Suprapubic skin (tissue), 4 donors: ENCODE results near the gene IZUMO2. TPM values are rescaled to one million over a fixed set of nuclear protein-coding genes. Genes with fewer than 3 reads are reported as not detected.

Source experiments
- DNase-seq, 2 donors: peaks; one replicate each; pipeline ENCODE4 v3.0.0-alpha.2; 2019; ENCODE audit warnings: low spot score in 2 of 2
- H3K27ac ChIP-seq: fragments of 200-600 bp; sonication (generic); one replicate; pipeline ENCODE4 v1.5.1; 2019
- H3K27me3 ChIP-seq: fragments of 200-600 bp; sonication (generic); one replicate; pipeline ENCODE4 v1.5.1; 2019
- H3K36me3 ChIP-seq: fragments of 200-600 bp; sonication (generic); one replicate; pipeline ENCODE4 v1.5.1; 2019
- H3K4me1 ChIP-seq: fragments of 200-600 bp; sonication (generic); one replicate; pipeline ENCODE4 v1.5.1; 2019
- H3K4me3 ChIP-seq: fragments of 200-600 bp; sonication (generic); one replicate; pipeline ENCODE4 v1.5.1; 2019; ENCODE audit warnings: mild to moderate bottlenecking
- H3K9me3 ChIP-seq: fragments of 200-600 bp; sonication (generic); one replicate; pipeline ENCODE4 v1.5.1; 2019
- CTCF ChIP-seq, 2 donors: fragments of 200-600 bp in 1 of 2; fragments of 450-650 bp in 1 of 2; sonication (generic) in 1 of 2; IDR thresholded peaks; one replicate each; pipeline ENCODE4 v1.5.1; 2016 to 2019; ENCODE audit warnings: antibody characterized with exemption in 2 of 2, mild to moderate bottlenecking in 1 of 2, moderate library complexity in 1 of 2
- EP300 ChIP-seq: sonication (generic); formaldehyde crosslinking; IDR thresholded peaks from one replicate; pipeline ENCODE4 v1.6.1; 2017; ENCODE audit warnings: antibody characterized with exemption
- POLR2A ChIP-seq, 2 donors: fragments of 450-650 bp; IDR thresholded peaks; one replicate each; pipeline ENCODE4 v1.6.1; 2017; ENCODE audit warnings: antibody characterized with exemption in 2 of 2, mild to moderate bottlenecking in 2 of 2, moderate library complexity in 2 of 2
- POLR2AphosphoS5 ChIP-seq, 3 donors: sonication (generic); formaldehyde crosslinking; IDR thresholded peaks; one replicate each; pipeline ENCODE4 v1.6.1; 2017; ENCODE audit warnings: antibody characterized with exemption in 3 of 3
- WGBS: methylation state at CpG from one replicate; pipeline ENCODE4 v1.1.5; 2018; 5-methylcytosine and 5-hydroxymethylcytosine counted together
- total RNA-seq, 4 donors: library from RNA; depleted of rRNA; stranded (reverse); fragments of >200 nt; gene quantifications; one replicate each; pipeline ENCODE4 v1.1.0, GENCODE V29; 2016

The IZUMO2 gene
- total RNA-seq, 4 donors from 2014 or later: not detected

- 83% methylated on average over 10 of the region's 10 CpGs for WGBS
- TF ChIP-seq EP300 (no peak), POLR2AphosphoS5 (IDR thresholded peaks at IDR 0.05) (no peak), POLR2A (IDR thresholded peaks at IDR 0.05) (no peak), CTCF (IDR thresholded peaks at IDR 0.05) (no peak)
- Histone ChIP-seq H3K27ac (no peak overlapping the region), H3K36me3 (no peaks in the 10 kb centered on the region), H3K9me3 (no peaks in the 10 kb centered on the region), H3K27me3 (peaks cover 12% of the 10 kb centered on the region), H3K4me1 (peaks cover 3% of the 10 kb centered on the region), H3K4me3 (no peak overlapping the region)
- DNase-seq: no peak
Observed at GRCh38 chr19:50175924-50176323, 12.8 kb upstream of the IZUMO2 start.

GRCh38 chr19:50174100-50174793 lies 11.2 kb upstream of the IZUMO2 start:
- WGBS: 51% methylated on average over 5 of the region's 5 CpGs

DNA sequence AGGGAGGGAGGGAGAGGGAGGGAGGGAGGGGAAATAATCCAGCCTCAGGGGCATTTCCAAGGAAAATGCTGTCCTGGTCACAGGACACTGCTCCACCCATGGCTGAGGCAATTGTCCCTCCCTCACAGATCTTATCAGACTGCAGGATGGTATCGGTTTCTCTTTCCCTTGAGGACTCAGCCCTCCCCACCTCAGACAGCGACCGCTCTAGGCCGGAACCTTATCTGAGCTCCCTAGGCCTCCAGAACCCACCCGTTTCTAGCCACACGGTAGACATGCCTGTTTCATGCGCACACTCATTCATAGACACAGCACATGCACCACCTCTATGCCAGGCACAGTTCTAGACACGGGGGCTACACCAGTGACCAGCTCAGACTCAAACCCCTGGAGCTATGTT lies 10.0 kb upstream of the IZUMO2 start:
- H3K27ac ChIP-seq: no peak overlapping the region

More at GRCh38 chr19:50174100-50174793, 11.2 kb upstream of the IZUMO2 start:
- DNase-seq: no peak
- no peaks in the 10 kb centered on the region for H3K27me3 ChIP-seq
- no peak for TF ChIP-seq EP300
- no peak for TF ChIP-seq POLR2AphosphoS5 (IDR thresholded peaks at IDR 0.05)
- no peak for TF ChIP-seq CTCF (IDR thresholded peaks at IDR 0.05)
- no peak for TF ChIP-seq POLR2A (IDR thresholded peaks at IDR 0.05)
- no peak overlapping the region for H3K27ac ChIP-seq
- H3K4me1 ChIP-seq: peaks cover 3% of the 10 kb centered on the region
- H3K36me3 ChIP-seq: no peaks in the 10 kb centered on the region
- H3K9me3 ChIP-seq: no peaks in the 10 kb centered on the region
- H3K4me3 ChIP-seq: no peak overlapping the region

GRCh38 chr19:50172726-50173125 lies 9.6 kb upstream of the IZUMO2 start:
- DNase-seq: no peak
- no peaks in the 10 kb centered on the region for H3K27me3 ChIP-seq
- no peak overlapping the region for H3K4me3 ChIP-seq
- H3K27ac ChIP-seq: no peak overlapping the region
- H3K9me3 ChIP-seq: no peaks in the 10 kb centered on the region
- TF ChIP-seq POLR2AphosphoS5 (IDR thresholded peaks at IDR 0.05) (no peak), CTCF (IDR thresholded peaks at IDR 0.05) (no peak), EP300 (no peak), POLR2A (IDR thresholded peaks at IDR 0.05) (no peak)
- no peaks in the 10 kb centered on the region for H3K36me3 ChIP-seq
- peaks cover 3% of the 10 kb centered on the region for H3K4me1 ChIP-seq

More for the DNA sequence above, 10.0 kb upstream of the IZUMO2 start:
- no peak for DNase-seq
- TF ChIP-seq POLR2AphosphoS5 (IDR thresholded peaks at IDR 0.05) (no peak), CTCF (IDR thresholded peaks at IDR 0.05) (no peak), POLR2A (IDR thresholded peaks at IDR 0.05) (no peak), EP300 (no peak)
- no peak overlapping the region for H3K4me3 ChIP-seq
- no peaks in the 10 kb centered on the region for H3K27me3 ChIP-seq
- WGBS: 59% methylated on average over 8 of the region's 8 CpGs
- no peaks in the 10 kb centered on the region for H3K36me3 ChIP-seq
- H3K4me1 ChIP-seq: peaks cover 3% of the 10 kb centered on the region
- no peaks in the 10 kb centered on the region for H3K9me3 ChIP-seq

GRCh38 chr19:50171752-50172151 lies 8.7 kb upstream of the IZUMO2 start:
- WGBS: 88% methylated on average over 5 of the region's 5 CpGs
- Histone ChIP-seq H3K27me3 (peaks cover 6% of the 10 kb centered on the region), H3K4me3 (no peak overlapping the region), H3K9me3 (no peaks in the 10 kb centered on the region), H3K36me3 (no peaks in the 10 kb centered on the region), H3K27ac (no peak overlapping the region), H3K4me1 (peaks cover 3% of the 10 kb centered on the region)
- DNase-seq: no peak
- TF ChIP-seq EP300 (no peak), POLR2AphosphoS5 (IDR thresholded peaks at IDR 0.05) (no peak), POLR2A (IDR thresholded peaks at IDR 0.05) (no peak), CTCF (IDR thresholded peaks at IDR 0.05) (no peak)
